LoVo (cell line): Measurements from ENCODE around the gene GPR35.

Experiments used
- DNase-seq: peaks from one replicate; pipeline ENCODE4 v3.0.0-alpha.2; 2016; ENCODE audit warnings: low spot score

GPR35 gene, protein sequence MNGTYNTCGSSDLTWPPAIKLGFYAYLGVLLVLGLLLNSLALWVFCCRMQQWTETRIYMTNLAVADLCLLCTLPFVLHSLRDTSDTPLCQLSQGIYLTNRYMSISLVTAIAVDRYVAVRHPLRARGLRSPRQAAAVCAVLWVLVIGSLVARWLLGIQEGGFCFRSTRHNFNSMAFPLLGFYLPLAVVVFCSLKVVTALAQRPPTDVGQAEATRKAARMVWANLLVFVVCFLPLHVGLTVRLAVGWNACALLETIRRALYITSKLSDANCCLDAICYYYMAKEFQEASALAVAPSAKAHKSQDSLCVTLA

DNA sequence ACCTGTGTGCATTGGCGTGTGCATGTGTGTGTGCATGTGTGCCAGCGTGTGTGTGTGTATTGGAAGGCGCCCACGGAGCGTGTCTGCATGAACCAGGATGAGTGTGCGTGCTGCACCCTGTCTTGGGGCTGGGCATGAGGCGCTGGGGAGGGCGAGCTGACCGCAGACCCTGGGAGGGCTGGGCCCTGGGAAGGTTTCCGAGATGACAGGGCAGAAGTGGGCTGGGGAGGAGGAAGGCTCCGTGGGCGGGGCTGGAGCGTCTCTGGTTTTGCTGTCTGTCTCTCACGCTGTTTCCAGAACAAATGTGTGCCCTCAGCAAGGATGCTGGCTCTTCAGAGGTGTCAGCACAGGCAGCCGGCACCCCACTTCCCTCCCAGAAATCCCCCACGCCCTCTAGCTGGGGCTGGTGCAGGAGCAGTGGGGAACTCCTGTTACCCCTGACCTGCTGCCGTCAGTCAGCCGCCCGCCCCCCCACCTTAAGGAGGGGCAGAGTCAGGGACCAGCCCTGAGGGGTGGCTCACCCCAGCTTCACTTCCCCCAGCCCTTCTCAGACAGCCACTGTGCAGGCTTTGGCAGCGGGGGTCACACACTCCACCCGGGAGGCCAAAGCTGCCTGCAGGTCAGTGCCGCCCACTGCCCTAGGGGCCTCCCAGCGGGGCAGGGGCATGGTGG, at the start of gene GPR35:
Gene GPR35 (plus strand): TSS at position 531 of the 672 bp plus-strand sequence. CDS start 4,473 bp downstream, outside the sequence.
- DNase-seq: no peak

DNA sequence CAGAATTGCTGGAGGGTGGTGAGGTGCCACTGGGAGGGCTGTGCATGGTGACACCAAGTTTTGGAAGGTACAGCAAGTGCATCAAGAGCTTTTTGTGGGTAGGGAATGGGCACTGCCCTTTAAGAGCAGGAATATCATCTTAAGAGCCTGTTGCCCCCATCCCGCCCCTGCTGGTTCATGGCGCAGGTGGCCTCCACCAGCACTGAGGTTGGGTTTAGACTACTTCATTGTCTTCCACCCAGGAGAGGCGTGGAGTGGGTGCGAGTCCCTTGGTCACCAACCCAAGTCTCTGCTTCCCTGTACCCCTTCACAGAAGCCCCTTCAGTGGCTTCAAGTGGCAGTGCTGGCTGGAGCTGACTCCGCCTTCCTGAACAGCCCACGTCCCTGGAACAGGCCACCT, 49.2 kb upstream of the GPR35 start:
- no peak for DNase-seq

DNA sequence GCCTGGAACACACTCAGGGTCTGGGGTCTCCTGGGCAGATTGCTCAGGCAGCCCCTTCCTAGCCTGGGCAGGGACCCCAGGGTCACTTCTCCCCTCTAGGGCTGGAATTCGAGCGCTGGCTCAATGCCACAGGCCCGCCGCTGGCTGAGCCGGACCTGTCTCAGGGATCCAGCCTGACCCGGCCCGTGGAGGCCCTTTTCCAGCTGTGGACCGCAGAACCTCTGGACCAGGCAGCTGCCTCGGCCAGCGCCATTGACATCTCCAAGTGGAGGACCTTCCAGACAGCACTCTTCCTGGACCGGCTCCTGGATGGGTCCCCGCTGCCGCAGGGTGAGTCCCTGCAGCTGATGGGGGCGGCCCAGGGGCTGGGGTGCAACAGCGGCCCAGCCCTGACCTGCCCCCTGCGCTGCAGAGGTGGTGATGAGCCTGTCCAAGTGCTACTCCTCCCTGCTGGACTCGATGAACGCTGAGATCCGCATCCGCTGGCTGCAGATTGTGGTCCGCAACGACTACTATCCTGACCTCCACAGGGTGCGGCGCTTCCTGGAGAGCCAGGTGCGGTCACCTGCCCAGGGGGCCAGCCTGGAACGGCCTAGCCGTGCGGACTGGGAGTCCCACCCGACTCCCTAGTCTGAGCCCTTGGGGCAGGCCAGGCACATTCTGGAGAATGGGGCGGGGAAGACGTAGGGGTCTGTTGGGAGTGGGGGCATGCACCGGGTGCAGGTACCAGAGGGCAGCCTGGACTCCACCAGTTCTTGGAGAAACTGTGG, 48.7 kb upstream of the GPR35 start:
- no peak for DNase-seq

DNA sequence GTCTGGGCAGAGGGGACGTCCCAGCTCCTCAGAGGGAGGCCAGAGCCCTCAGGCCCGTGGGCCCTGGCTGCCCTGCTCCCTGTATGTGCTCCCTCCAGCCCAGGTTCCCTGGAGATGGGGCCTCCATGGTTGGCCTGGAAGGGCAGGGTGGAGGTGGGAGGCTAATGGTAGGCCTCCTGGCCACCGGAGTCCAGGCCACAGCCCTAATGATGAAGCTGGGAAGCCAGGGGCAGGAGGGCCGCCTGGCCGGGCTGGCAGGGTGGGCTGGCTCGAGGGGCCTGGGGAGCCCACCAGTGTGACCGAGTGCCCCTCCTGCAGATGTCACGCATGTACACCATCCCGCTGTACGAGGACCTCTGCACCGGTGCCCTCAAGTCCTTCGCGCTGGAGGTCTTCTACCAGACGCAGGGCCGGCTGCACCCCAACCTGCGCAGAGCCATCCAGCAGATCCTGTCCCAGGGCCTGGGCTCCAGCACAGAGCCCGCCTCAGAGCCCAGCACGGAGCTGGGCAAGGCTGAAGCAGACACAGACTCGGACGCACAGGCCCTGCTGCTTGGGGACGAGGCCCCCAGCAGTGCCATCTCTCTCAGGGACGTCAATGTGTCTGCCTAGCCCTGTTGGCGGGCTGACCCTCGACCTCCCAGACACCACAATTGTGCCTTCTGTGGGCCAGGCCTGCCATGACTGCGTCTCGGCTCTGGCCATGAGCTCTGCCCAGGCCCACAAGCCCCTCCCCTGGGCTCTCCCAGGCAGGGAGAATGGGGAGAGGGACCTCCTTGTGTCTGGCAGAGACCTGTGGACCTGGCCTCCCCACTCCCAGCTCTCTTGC, 47.8 kb upstream of the GPR35 start:
- DNase-seq: no peak

DNA sequence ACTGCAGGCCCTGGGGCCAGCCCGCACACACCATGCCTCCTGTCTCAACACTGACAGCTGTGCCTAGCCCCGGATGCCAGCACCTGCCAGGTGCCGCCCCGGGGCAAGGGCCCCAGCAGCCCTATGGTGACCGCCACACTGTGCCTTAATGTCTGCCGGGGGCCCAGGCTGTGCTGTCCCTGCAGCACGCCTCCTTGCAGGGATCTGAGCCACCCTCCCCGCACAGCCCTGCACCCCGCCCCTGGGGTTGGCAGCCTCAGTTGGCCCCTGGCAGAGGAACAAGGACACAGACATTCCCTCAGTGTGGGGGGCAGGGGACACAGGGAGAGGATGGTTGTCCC, 47.2 kb upstream of the GPR35 start:
- DNase-seq: no peak

DNA sequence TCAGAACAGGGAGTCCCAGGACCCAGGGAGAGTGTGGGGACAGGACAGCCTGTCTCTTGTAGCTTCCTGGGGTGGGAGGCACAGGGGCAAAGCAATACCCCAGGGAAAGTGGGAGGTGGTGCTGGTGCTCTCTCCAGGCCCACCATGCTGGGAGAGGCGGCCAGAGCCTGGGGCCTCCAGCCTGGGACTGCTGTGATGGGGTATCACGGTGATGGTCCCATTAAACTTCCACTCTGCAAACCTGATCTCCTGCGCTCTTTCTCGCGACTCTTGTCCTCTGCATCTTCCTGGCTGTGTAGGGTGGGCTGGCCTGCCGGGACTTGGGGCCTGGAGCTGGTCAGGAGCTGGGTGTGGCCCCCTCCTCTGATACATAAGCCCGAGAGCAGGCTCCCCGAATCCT, 46.8 kb upstream of the GPR35 start:
- no peak for DNase-seq

DNA sequence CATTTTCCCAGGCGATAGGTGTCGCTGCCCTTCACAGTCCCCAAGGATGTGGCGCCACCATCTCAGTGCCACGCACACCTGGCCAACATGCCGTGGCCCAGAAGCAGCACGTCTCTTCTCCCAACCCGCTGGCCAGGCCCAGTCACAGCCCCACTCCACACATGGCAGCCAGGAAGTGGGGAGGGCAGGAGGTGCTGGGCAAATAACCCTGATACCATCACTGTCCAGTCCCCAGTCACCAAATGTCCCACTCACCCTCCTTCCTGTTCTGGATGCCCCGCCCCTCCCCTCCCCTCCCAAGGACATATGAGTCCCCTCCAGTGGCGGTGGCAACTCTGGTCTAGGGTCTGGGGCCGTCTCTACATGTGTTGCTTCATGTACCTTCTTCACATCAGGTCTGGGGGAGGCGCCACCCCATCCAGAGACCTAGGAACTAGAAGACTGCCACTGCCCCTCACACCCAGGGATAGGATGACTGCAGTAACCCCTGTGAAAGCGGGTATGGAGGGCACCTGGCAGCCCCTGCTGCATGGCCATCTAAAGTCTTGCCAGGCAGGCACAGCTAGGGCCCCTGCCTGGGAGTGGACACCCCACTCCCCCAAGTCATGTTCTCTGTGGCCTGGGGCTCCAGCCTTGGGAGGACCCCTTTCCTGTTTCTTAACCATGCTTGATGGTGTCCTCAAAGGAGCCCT, 46.1 kb upstream of the GPR35 start:
- no peak for DNase-seq

DNA sequence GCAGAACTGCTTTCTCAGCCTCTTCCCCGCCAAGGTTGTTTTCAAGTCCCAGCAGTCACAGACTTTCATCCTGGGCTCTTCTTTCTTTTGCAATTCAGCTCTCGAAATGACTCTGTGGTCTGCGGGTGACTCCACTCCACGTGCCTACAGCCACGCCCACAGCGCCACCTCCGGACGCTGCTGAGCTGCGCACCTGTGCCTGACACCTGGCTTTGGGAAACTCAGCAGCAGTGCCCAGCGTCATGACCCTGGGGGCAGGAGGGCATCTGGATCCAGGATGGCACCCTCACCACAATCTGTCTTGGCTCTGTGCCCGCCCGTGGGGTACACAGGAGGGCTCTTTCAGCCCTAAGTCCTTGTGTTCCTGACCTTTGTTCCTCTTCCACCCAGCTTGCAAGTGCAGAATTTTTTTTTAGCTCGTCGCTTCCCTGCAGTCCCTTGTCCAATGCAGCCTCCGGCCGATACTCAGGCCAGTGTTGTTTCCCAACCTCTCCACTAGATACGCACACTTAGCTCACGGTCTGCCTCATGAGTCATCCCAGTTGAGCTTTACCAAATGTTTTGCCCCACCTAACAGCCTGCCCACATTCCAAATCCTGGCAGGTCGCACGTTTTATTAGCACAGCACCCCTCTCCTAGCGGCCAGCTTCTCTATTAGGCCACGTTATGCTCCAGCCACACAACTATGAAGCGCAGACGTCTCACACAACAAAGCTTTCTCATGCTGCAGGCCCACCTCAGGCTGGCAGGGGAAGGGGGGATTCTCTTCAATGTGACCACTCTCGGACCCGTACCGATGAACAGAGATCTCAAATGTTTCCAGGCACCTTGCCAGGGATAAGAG, 45.3 kb upstream of the GPR35 start:
- peak; percentile 84 for DNase-seq

DNA sequence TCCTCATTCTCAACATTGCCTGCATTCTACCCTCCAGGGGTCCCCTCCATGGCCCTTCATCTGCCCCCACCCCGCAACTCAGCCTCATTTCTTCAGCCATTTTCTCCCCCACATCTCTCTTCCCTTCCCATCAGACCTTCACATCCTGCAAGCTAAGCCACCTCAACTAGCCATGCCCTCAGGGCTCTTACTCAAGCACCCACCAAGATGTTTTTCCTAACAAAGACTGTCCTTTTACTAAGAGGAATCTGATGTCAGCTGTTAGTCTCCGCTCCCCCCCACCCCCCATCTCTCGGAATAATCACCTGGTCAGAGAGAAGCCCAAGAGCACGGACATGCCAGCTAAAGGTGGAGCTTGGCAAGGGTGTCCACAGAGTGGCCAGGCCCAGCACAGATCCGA, 43.5 kb upstream of the GPR35 start:
- no peak for DNase-seq

DNA sequence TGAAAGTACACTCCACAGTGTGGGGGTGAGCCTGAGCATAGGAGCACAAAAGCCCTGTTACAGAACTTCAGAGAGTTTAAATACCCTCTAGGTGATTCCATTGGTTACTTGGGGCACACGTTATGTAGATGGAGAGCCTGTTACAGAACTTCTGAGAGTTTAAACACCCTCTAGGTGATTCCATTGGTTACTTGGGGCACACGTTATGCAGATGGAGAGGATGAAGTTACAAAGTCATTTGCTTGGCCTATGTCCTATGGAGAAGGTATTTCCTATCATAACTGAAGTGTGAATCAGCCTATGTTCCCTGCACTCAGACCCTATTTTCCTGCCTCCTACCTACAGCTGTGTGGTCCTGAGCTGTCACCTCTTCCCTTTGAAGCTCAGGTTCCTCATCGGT, 42.5 kb upstream of the GPR35 start:
- no peak for DNase-seq

DNA sequence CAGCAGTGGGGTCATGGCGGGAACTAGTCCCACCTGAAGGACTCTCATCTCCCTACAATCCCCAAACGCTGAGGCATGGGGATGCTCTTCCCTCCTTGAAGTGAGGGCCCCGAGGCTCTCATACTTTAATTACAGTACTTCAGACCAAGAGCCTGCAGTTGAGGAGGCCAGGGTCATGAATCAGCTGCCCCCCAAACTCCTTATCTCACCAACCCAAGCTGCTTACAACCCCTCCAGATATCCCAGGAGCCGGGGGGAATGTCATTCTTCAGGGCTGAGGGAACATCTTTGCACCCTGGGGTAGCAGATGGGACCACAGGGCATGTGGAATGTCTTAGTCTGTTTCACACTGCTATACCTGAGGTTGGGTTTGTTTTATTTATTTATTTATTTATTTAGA, 41.5 kb upstream of the GPR35 start:
- DNase-seq: no peak

DNA sequence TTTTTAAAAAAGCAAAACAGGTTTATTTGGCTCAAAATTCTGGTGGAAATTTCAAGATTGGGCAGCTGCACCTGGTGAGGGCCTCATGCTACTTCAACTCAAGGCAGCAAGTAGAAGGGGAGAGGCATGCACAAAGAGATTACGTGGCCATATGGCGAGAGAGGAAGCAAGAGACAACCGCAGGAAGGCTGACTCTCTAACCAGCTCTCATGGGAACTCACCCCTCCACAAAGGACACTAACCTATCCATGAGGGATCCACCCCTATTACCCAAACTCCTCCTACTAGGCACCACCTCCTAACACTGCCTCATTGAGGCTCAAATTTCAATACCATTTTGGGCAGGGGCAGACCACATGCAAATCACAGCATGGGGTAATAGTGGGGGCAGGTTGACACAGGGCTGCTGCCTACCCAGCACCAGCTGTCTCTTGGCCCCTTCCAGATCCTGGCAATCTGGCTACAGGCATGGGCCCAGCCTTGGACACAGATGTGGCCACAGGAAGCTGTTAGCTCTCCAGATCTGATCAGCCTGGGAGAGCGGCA, 40.7 kb upstream of the GPR35 start:
- no peak for DNase-seq

DNA sequence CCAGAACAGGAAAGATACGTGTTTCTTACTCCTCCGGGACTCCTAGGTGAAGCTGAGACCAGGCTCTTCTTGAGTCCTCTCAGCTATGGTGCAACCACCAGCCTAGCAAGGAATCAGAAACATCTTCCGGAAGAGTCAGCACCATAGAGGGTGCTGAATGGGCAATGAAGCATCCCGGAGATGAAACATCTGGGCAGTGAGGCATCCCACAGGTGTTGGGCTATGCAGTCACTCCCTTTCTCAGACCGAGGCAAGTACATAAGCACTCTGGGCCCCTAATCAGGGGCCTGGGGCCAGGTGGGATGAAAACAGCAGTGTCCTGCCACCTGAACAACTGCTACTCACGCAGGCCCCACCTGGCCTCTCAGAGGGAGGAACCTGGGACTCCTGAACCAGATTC, 40.2 kb upstream of the GPR35 start:
- no peak for DNase-seq

DNA sequence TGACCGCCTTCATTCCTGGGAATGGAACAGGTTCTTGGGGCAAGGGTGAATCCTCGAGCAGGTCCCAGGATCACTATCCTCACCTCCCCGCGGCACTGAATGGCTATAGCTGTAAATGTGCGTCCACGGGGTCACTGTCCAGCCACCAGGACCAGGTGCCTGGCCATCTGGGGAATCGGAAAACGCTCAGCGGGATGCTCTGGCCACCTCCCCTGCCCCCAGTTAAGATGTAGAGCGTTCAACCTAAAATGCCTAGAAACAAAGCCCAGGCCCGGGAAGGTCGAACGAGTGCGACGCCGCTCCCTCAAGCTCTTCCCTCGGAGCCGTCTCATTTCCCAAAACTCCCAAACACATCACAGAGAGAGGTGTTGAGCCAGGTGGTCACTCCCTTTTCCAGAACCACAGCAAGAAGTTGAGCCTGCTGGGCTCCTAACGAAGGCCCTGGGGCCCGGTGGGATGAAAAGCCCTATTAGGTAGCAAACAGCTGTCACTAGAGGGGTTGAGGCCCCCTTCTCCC, 39.5 kb upstream of the GPR35 start:
- DNase-seq: no peak

DNA sequence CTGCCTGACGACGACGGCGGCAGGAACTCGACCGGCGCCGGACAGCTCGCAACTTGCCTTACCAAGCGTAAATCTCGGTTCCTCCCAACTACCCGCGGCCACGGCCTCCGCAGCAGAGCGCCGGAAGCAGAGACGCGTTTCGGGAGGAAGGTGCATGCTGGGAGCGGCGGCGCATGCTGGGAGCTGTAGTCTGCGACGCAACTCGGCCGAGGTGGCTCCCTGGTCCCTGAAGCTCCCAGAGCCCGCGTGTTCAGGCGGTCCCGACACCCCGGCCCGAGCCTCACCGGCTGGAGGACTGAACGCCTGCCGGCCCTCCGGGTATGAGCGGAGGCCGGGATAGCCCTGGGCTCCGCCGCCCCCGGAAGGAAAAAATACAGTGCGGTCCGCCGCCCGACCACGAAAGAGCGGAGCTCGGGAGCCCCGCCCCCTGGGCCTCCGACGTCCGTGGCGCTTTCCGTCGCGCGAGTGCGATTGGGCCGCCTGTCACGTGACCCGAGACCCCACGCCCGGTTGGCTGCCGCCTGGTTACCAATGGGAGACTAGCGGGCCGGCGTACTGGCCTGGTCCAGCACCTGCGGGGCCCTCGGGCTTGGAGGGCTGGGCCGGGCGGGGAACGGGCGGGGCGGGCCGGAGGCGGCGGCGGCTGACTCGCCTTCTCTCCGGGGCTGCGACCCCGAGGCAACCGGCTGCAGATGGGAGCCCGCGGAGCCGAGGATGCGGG, 38.9 kb upstream of the GPR35 start, which contains the start of gene CAPN10:
Gene CAPN10 (plus strand): TSS at position 537 of the 721 bp plus-strand sequence. CDS start 178 bp downstream, at position 715.
- peak; percentile 97 for DNase-seq

DNA sequence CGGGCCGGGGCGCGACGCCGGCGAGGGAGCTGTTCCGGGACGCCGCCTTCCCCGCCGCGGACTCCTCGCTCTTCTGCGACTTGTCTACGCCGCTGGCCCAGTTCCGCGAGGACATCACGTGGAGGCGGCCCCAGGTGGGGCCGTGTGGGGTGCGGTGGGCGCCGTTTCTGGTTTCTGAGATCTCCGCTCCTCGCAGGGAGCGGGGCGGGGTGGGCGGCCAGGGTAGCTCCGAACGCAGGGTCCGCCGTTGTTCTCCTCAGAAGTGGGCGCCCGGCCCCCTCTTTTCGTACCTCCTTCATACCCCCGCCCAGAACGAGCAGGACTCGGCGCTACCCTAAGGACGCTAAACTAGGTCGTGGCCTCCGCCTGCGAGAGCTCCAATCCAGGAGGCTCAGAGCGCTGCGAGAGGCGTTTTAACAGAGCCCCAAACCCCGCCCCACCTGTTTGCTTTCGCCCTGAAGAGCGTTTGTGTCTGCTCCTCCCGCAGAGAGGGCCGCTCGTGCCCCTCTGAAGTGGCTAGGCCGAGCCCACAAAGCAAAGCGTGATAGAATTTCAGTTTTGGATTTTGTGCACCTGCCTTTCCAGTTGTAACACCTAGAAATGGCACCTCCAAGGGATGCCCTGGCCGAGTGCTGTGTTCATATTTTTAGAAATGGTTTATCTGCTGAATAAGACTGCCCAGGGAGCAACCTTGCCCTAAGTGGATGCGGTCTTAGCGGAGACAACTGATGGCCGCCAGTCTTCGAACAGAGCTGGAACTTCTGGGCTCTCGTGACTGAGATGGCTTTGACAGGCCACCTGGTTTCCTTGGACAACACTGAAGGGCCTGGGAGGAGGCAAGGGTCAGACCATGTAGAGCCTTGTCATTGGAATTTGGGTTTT, 38.1 kb upstream of the GPR35 start:
- DNase-seq: no peak

DNA sequence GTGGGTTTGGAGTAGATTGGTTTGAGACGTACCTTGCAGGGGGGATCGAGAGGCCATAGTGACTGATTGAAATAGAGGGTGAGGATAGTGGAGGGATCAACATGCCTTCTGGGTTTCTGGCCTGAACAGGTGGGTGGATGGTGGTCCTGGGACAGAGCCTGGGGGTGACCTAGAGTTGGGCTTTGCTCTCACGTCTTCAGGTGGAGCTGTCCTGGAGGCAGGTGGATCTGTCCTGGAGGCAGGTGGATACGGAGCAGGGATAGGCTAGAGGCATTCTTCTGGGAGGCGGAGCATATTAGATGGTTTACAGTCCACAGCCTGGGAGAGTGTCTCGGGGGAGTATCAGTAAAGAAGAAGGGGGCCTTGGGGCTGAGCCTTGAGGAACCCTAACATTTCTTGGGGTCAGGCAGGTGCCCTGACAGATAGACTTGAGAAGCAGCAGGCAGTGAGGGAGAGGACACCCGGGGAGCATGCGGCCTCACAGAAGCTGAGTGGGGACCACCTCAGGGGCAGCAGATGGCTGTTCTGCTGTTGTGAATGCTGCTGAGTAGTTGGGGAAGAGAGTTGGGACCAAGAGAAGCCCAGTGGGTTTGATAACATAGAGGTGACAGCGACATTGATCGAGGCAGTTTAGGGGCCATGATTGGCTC, 37.1 kb upstream of the GPR35 start:
- DNase-seq: no peak

DNA sequence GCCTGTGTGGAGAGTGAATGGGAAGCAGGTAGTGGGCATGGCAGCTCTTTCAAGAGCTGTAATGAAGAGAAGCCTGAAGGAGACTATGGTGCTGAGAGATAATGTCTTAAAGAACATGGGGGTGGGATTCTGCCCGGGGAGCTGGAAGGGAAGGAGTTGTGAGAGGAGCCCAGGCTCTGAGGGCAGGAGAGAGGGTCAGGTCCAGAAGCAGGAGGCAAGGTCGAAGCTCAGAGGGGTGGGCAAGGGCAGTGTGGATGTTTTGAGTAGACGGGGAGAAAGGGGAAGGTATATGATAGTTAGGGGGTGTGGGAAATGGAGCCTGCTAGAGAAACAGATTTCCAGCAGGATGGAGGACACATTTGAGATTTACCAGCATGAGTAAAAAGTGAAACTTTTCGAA, 36.6 kb upstream of the GPR35 start:
- DNase-seq: no peak
